WTC11 (cell line): ENCODE measurements around the gene EMP2. TPM values are rescaled to one million over a fixed set of nuclear protein-coding genes. Genes with fewer than 3 reads are reported as not detected.

ENCODE experiments used
- ATAC-seq: fragments of 200-7000 bp; cut with Tn5 transposase; 2 replicates; pipeline ENCODE4 v1.10.0; 2021; ENCODE audit warnings: mild to moderate bottlenecking, moderate library complexity
- CTCF ChIA-PET: fragments of 300-600 bp; sonication (Branson Sonifier 250); formaldehyde crosslinking; loops from one replicate; lab custom pipeline; 2021; ENCODE audit warnings: antibody characterized with exemption; lab: Charles Lee
- POLR2A ChIA-PET: fragments of 350-600 bp; sonication (Branson Sonifier 250); formaldehyde crosslinking; loops from one replicate; lab custom pipeline; 2021; ENCODE audit warnings: antibody characterized with exemption; lab: Charles Lee
- DNase-seq: peaks from one replicate; pipeline ENCODE4 v3.0.0; 2021; ENCODE audit warnings: low spot score
- H3K27ac Mint-ChIP-seq: 2 replicates; pipeline ENCODE4 v1.8.0; 2021; ENCODE audit warnings: mixed read lengths
- H3K27me3 Mint-ChIP-seq: 2 replicates; pipeline ENCODE4 v1.8.0; 2021; ENCODE audit warnings: low read depth, mild to moderate bottlenecking, moderate library complexity, mixed read lengths
- H3K36me3 Mint-ChIP-seq: 2 replicates; pipeline ENCODE4 v1.8.0; 2021; ENCODE audit warnings: mixed read lengths
- H3K4me1 Mint-ChIP-seq: 2 replicates; pipeline ENCODE4 v1.8.0; 2022; ENCODE audit warnings: mixed read lengths
- H3K4me3 Mint-ChIP-seq: 2 replicates; pipeline ENCODE4 v1.8.0; 2021; ENCODE audit warnings: mild to moderate bottlenecking, moderate library complexity, mixed read lengths
- H3K9me3 Mint-ChIP-seq: 2 replicates; pipeline ENCODE4 v1.8.0; 2021; ENCODE audit warnings: mixed read lengths
- ARID4B ChIP-seq: sonication (generic); formaldehyde crosslinking; IDR thresholded peaks from 2 replicates; pipeline ENCODE4 v1.8.0; 2023; ENCODE audit warnings: missing genetic modification reagents, mild to moderate bottlenecking, borderline replicate concordance
- ATF1 ChIP-seq: sonication (generic); formaldehyde crosslinking; IDR thresholded peaks from 2 replicates; pipeline ENCODE4 v1.8.1; 2023; ENCODE audit warnings: mild to moderate bottlenecking, moderate library complexity, missing genetic modification reagents
- ATF6 ChIP-seq: sonication (generic); formaldehyde crosslinking; IDR thresholded peaks from 2 replicates; pipeline ENCODE4 v1.8.1; 2023; ENCODE audit warnings: mild to moderate bottlenecking, missing genetic modification reagents
- E2F1 ChIP-seq: sonication (generic); formaldehyde crosslinking; IDR thresholded peaks from 2 replicates; pipeline ENCODE4 v1.8.0; 2022; ENCODE audit warnings: mild to moderate bottlenecking, missing genetic modification reagents
- ERG ChIP-seq: fragments of 250-450 bp; sonication (Bioruptor Pico); IDR thresholded peaks from 2 replicates; pipeline ENCODE4 v1.8.0; 2021; ENCODE audit warnings: mild to moderate bottlenecking
- GABPB1 ChIP-seq: sonication (generic); formaldehyde crosslinking; IDR thresholded peaks from 2 replicates; pipeline ENCODE4 v1.8.1; 2023; ENCODE audit warnings: mild to moderate bottlenecking, missing genetic modification reagents
- JUN ChIP-seq: sonication (generic); formaldehyde crosslinking; IDR thresholded peaks from 2 replicates; pipeline ENCODE4 v1.8.0; 2023; ENCODE audit warnings: mild to moderate bottlenecking, missing genetic modification reagents
- KAT7 ChIP-seq: sonication (generic); formaldehyde crosslinking; IDR thresholded peaks from 2 replicates; pipeline ENCODE4 v1.8.1; 2023; ENCODE audit warnings: missing genetic modification reagents, mild to moderate bottlenecking, borderline replicate concordance
- NFE2L1 ChIP-seq: sonication (generic); formaldehyde crosslinking; IDR thresholded peaks from 2 replicates; pipeline ENCODE4 v1.8.1; 2023; ENCODE audit warnings: missing genetic modification reagents
- PRDM15 ChIP-seq: sonication (generic); formaldehyde crosslinking; IDR thresholded peaks from 2 replicates; pipeline ENCODE4 v1.8.0; 2022; ENCODE audit warnings: missing genetic modification reagents
- TEAD4 ChIP-seq: sonication (generic); formaldehyde crosslinking; IDR thresholded peaks from 2 replicates; pipeline ENCODE4 v1.8.0; 2022; ENCODE audit warnings: mild to moderate bottlenecking, missing genetic modification reagents
- ZBTB21 ChIP-seq: sonication (generic); formaldehyde crosslinking; IDR thresholded peaks from 2 replicates; pipeline ENCODE4 v1.8.1; 2023; ENCODE audit warnings: mild to moderate bottlenecking, missing genetic modification reagents, borderline replicate concordance
- ZMAT4 ChIP-seq: fragments of 250-450 bp; sonication (Bioruptor Pico); IDR thresholded peaks from 2 replicates; pipeline ENCODE4 v1.9.0; 2021; ENCODE audit warnings: mild to moderate bottlenecking
- ZNF232 ChIP-seq: sonication (generic); formaldehyde crosslinking; IDR thresholded peaks from 2 replicates; pipeline ENCODE4 v1.8.0; 2022; ENCODE audit warnings: mild to moderate bottlenecking, missing genetic modification reagents
- ZNF396 ChIP-seq: fragments of 250-450 bp; sonication (Bioruptor Pico); IDR thresholded peaks from 2 replicates; pipeline ENCODE4 v1.8.0; 2021; ENCODE audit warnings: mild to moderate bottlenecking, moderate library complexity, borderline replicate concordance
- ZNF416 ChIP-seq: fragments of 250-450 bp; sonication (Bioruptor Pico); IDR thresholded peaks from 2 replicates; pipeline ENCODE4 v1.9.0; 2021; ENCODE audit warnings: mild to moderate bottlenecking, inconsistent platforms
- ZNF423 ChIP-seq: fragments of 250-450 bp; sonication (Bioruptor Pico); IDR thresholded peaks from 2 replicates; pipeline ENCODE4 v2.1.2; 2022; ENCODE audit warnings: mild to moderate bottlenecking, moderate library complexity
- total RNA-seq: library from RNA; stranded (reverse); gene quantifications from 3 replicates; pipeline ENCODE4 v1.2.3, GENCODE V29; 2021

EMP2 gene
- total RNA-seq, 1 experiment from 2014 or later: 16.4 TPM

GRCh38 chr16:10629592-10629963 lies 49.2 kb upstream of the EMP2 start:
- DNase-seq (peak; percentile 41), ATAC-seq (peak; percentile 95)
- no peaks in the 10 kb centered on the region for H3K36me3 Mint-ChIP-seq
- POLR2A ChIA-PET: no interaction called here
- CTCF ChIA-PET: interaction anchor here (0.6 to 1.8 kb wide), 9 partner anchors 9 to 244 kb away, joined by 3 to 9 read pairs (median 4); partner anchors contain the start of gene EMP2
- no peak overlapping the region for H3K27ac Mint-ChIP-seq
- H3K9me3 Mint-ChIP-seq: peaks cover 8% of the 10 kb centered on the region
- H3K27me3 Mint-ChIP-seq: peaks cover 5% of the 10 kb centered on the region
- peaks cover 4% of the 10 kb centered on the region for H3K4me1 Mint-ChIP-seq
- TF ChIP-seq E2F1 (CRISPR knock-in tag) (no peak), ZNF232 (CRISPR knock-in tag) (no peak), ARID4B (no peak), KAT7 (CRISPR knock-in tag) (no peak), ERG (CRISPR knock-in tag) (no peak), GABPB1 (CRISPR knock-in tag) (no peak), ATF6 (no peak), ZNF416 (no peak), ZNF423 (CRISPR knock-in tag) (no peak), PRDM15 (CRISPR knock-in tag) (no peak), TEAD4 (CRISPR knock-in tag) (no peak), NFE2L1 (CRISPR knock-in tag) (no peak), ZMAT4 (CRISPR knock-in tag) (no peak), ATF1 (CRISPR knock-in tag) (no peak), ZBTB21 (CRISPR knock-in tag) (no peak), JUN (CRISPR knock-in tag) (no peak), ZNF396 (CRISPR knock-in tag) (no peak)
- TF ChIP-seq, all 79 proteins: peak for 0
- H3K4me3 Mint-ChIP-seq: no peak overlapping the region
